SK-N-SH treated with all-trans-retinoic acid at 6 μM for 48 hours (cell line): ENCODE data around the gene INSR.

Experiments
- CSDC2 ChIP-seq: fragments of 250-450 bp; sonication (Bioruptor Pico); IDR thresholded peaks from 2 replicates; pipeline ENCODE4 v1.5.0; 2020; ENCODE audit warnings: mild to moderate bottlenecking, moderate library complexity
- RARB ChIP-seq: fragments of 250-450 bp; sonication (Bioruptor Pico); IDR thresholded peaks from 2 replicates; pipeline ENCODE4 v1.8.0; 2021; ENCODE audit warnings: mild to moderate bottlenecking, moderate library complexity
- SNAI2 ChIP-seq: fragments of 250-450 bp; sonication (Bioruptor Pico); IDR thresholded peaks from 2 replicates; pipeline ENCODE4 v1.5.0; 2020; ENCODE audit warnings: mild to moderate bottlenecking, moderate library complexity
- ZC3H10 ChIP-seq: fragments of 250-450 bp; sonication (Bioruptor Pico); IDR thresholded peaks from 2 replicates; pipeline ENCODE4 v1.5.1; 2021; ENCODE audit warnings: mild to moderate bottlenecking, moderate library complexity

DNA sequence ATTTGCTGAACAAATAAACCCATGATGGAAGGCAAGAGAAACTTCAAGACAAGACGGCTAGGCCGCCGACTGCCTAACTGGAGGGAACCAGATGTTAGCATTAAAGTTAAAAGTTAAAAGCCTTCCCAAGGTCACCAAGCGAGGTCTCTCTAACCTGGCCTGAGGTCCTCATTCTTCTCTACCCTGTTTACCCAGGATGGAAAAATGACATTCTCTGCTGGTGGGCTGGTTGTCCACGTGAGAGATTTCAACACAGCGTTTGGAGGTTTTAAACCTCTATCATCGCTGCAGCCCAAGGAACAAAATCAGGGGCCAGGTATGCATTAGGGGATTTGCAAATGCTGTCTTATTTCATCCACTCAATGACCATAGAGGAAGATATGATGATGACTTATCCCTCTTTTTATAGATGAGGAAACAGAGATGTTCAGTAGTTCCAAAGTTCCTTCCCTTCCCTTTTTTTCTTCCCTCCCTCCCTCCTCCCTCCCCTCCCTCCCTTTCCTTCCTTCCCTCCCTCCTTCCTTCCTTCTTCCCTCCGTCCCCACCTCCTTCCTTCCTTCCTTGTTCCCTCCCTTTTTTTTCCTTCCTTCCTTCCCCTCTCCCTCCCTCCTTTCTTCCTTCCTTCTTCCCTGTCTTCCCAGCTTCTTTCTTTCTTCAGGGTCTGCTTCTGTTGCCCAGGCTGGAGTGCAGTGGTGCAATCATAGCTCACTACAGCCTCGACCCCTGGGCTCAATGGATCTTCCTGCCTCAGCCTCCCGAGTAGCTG, 79.7 kb downstream of the INSR start:
- TF ChIP-seq ZC3H10 (CRISPR knock-in tag) (no peak), RARB (CRISPR knock-in tag) (no peak), CSDC2 (no peak), SNAI2 (CRISPR knock-in tag) (no peak)
